Nasal cavity respiratory epithelium epithelial cell of viscerocranial mucosa (primary cell): ENCODE data around the gene DAAM1. TPM values are rescaled to one million over a fixed set of nuclear protein-coding genes. Genes with fewer than 3 reads are reported as not detected.

Experiments used
- total RNA-seq: library from RNA; depleted of rRNA; stranded (reverse); fragments of >200 nt; gene quantifications from 2 replicates; pipeline ENCODE4 v1.2.3, GENCODE V29; 2014

Gene DAAM1
- 49.9 and 61.6 TPM in 2 replicates for total RNA-seq

GRCh38 chr14:59188461-59189090 is at the start of gene DAAM1:
Gene DAAM1 (plus strand): TSS chr14:59188667. CDS start chr14:59263478, 74,811 bp downstream.

